Right ventricle myocardium superior (tissue), 1 donor: Measurements from ENCODE around the gene GNPNAT1. TPM values are rescaled to one million over a fixed set of nuclear protein-coding genes. Genes with fewer than 3 reads are reported as not detected.
A peak's percentile ranks its signal among the peaks of the same experiment; 100 is the strongest.
"Not testable (repeated sequence)": the region's sequence is repeated elsewhere in the genome, so short reads cannot be mapped to it uniquely, and the experiment has no call there.

Experiments
- ATAC-seq: fragments of 200-7000 bp; cut with Tn5 transposase; one replicate; pipeline ENCODE4 v1.9.1; 2020; ENCODE audit warnings: mild to moderate bottlenecking; ENCODE audit not compliant: poor library complexity
- DNase-seq: peaks from one replicate; pipeline ENCODE4 v3.0.0-alpha.2; 2020
- intact Hi-C: fragments of 100-400 bp; cut with DNase I; formaldehyde crosslinking; loops from one replicate; pipeline ENCODE4 v1.11.2; 2022
- total RNA-seq: library from RNA; stranded (reverse); fragmentation: NEBNext Ultra II Directional; extraction: Animal tissue kit (Norgen Biotek cat#: 25700); gene quantifications from one replicate; pipeline ENCODE4 v1.2.1, GENCODE V29; 2021
- donor health status: DM: no; HTN: yes; CAD: no; lungs with severe emphysema.

GNPNAT1 gene
- total RNA-seq, 1 donor from 2014 or later: 5.8 TPM

DNA sequence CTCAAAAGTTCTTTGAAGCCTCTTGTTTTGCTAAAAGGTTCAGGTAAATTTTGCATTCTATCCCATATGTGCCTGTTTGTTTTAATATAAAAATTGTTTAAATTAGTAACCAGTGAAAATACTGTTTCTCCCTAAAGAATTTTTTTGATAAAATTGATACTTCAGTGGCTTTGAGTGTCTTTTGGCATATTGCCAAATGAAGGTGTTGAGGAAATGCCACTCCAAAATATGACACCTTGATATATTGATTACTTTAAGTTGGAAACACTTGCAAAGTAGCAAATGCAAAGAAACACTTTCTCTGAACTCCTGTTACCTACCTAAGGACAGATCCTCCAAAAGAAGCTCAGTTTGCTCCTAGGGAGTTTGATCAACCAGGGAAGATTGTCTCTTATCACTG is 53.0 kb downstream of the GNPNAT1 start:
- ATAC-seq (no peak), DNase-seq (no peak)
- intact Hi-C loops: no loop called here

DNA sequence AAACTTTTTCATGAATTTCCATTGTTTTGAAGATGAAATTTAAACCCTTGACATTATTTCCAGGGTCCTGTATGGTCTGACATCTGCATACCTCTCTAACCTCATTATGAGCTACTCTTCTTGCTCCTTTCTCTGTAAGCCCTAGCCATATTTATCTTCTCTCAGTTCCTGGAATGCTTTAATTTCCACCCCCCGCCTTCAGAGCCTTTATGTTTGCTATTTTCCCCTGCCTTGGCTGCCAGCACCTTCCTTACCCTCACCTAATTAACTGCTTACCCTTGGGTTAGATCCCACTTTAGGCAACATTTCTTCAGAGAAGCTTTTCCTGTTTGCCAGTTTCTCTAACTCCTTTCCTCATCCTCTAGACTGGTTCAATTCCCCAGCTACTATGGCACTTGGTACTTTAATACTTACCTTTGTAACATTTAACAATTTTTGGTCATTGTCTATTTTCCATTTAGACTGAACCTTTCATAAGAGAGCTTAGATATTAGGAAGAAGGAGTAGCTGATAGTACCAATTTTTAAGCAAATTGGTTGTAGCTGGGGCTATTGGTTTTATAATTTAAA is 55.4 kb downstream of the GNPNAT1 start:
- no peak for DNase-seq
- no peak for ATAC-seq
- intact Hi-C loops: no loop called here

DNA sequence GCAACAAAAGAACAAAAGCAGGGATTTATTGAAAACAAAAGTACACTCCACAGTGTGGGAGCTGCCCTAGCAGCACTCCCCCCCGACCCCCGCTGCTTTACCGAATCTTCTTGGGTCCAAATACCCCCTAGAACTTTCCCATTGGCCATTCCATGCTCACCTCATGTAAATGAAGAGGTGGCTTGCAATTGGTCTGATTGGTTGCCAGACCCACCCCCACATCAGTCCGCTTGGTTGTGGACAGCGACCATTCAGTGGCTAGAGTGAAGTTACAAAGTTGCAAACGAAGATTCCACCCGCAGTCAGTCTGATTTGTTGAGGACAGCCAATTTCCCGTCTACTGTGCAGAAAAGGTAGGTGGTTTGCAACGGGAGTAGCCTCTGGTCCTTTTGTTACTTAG is 57.6 kb downstream of the GNPNAT1 start:
- no peak for ATAC-seq
- no peak for DNase-seq
- intact Hi-C loops: no loop called here

DNA sequence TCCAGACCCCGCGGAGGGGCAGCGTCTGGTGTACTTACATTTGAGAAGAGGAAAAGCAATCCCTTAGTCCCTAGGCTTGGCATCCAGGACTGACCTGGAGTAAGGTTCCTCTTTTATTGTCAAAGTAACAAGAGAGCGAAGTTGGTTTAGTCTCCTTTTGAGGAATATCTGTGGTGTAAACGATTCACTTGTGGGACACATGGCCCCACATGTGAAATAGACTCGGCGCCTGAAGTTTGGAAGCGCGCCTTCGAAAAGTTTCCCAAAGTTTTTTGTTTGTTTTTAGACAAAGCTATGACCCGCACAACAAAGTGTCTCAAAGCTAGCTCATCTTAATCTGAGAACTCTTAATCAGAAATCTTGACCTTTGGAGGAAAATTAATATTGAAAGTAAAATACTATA is 60.7 kb downstream of the GNPNAT1 start:
- no peak for DNase-seq
- ATAC-seq: no peak
- intact Hi-C loops: no loop called here

DNA sequence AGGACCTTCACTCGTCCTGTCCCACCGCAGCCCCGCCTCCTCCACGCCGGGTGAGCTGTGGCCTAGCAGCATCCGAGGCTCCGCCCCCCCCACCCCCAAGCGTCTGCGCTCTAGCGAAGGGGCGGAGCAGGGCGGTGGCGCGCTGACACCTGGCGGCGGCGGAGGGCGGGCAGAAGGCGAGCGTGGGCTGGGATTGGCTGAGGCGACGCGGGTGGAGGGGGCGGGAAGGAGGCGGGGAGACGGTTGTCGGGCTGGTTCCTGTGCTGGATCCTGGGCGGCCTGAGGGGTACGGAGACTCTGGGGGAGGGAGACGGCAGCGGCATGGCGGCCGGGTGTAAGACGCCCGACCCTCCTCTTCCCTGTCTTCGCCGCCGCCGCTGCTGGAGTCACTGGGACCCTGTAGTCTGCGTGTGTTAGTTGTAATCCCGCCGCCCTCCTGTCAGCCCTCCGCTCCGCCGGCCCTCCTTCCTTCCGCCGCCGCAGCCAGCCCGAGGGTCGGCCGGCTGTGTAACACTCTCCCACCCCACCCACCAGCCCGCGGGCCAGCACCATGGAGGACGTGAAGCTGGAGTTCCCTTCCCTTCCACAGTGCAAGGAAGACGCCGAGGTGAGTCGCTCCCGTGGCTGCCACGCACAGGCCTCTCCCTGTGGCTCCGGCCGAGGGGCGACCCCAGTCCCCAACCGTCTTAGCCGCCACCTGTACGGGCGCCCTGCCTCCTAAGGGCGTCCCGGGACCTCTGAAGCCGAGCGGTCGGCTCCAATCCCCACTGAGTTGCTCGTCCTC is 61.3 kb downstream of the GNPNAT1 start, which contains the start of gene STYX:
TSS of gene STYX (plus strand) at position 242 of the 784 bp plus-strand sequence. CDS start at position 551, 309 bp downstream.
- ATAC-seq (peak; percentile 100), DNase-seq (peak; percentile 100)
- intact Hi-C loops: no loop called here

DNA sequence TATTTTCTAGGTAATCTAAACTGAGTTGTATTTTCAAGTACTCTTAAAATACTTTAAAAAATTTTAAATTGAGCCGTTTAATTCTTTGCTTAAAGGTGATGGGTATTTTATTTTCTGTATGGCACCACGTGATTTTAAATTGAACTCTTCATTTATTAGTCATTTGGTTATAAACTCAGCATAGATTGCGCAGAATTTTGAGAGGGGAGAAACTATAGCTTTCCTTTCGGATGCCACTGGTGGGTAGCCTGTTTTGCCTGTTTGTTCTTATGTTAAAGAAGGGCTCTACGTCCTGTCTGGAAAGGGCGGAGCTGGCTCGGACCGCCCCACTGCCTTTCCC is 61.9 kb downstream of the GNPNAT1 start:
- DNase-seq (no peak), ATAC-seq (no peak)
- intact Hi-C loops: no loop called here

DNA sequence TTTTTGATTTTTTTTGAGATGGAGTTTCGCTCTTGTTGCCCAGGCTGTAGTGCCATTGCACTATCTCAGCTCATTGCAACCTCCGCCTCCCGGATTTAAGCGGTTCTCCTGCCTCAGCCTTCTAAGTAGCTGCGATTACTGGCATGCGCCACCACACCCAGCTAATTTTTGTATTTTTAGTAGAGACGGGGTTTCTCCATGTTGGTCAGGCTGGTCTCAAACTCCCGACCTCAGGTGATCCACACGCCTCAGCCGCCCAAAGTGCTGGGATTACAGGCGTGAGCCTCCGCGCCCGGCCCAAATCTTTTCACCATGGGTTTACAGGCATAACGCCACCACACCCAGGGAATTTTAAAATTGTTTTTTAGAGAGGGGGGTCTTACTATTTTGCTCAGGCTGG is 62.4 kb downstream of the GNPNAT1 start:
- intact Hi-C loops, ATAC-seq, DNase-seq: not testable (repeated sequence)

DNA sequence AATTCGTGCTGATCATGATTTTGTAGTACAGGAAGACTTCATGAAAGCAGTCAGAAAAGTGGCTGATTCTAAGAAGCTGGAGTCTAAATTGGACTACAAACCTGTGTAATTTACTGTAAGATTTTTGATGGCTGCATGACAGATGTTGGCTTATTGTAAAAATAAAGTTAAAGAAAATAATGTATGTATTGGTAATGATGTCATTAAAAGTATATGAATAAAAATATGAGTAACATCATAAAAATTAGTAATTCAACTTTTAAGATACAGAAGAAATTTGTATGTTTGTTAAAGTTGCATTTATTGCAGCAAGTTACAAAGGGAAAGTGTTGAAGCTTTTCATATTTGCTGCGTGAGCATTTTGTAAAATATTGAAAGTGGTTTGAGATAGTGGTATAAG is 63.9 kb downstream of the GNPNAT1 start:
- ATAC-seq, intact Hi-C loops, DNase-seq: not testable (repeated sequence)

Other genes starting within 250 kb of the GNPNAT1 start
- 3.1 TPM for gene TXNDC16, start 239.1 kb downstream of the GNPNAT1 start, total RNA-seq
- 0.65 TPM for gene GPR137C, start 238.8 kb downstream of the GNPNAT1 start, total RNA-seq
- 14.1 TPM for gene ERO1A, start 96.0 kb downstream of the GNPNAT1 start, total RNA-seq
- gene PSMC6, start 84.4 kb downstream of the GNPNAT1 start, total RNA-seq: 70.0 TPM
- 11.8 TPM for gene STYX, start 61.4 kb downstream of the GNPNAT1 start, total RNA-seq
- gene FERMT2, start 159.4 kb upstream of the GNPNAT1 start, total RNA-seq: 116 TPM